WERI-Rb-1 (cell line): ENCODE results near the gene SF3B3.

Experiments
- DNase-seq: peaks from one replicate; pipeline ENCODE4 v3.0.0-alpha.2; 2020
- H3K27ac ChIP-seq: fragments of 250-450 bp; sonication (Bioruptor Pico); 2 replicates; pipeline ENCODE4 v1.5.1; 2020; ENCODE audit warnings: mild to moderate bottlenecking, moderate library complexity
- H3K27me3 ChIP-seq: fragments of 250-450 bp; sonication (Bioruptor Pico); 2 replicates; pipeline ENCODE4 v1.5.1; 2021; ENCODE audit warnings: mild to moderate bottlenecking, low read depth, moderate library complexity; ENCODE audit not compliant: insufficient read depth, severe bottlenecking
- H3K36me3 ChIP-seq: fragments of 250-450 bp; sonication (Bioruptor Pico); 2 replicates; pipeline ENCODE4 v1.5.1; 2020; ENCODE audit warnings: mild to moderate bottlenecking, moderate library complexity
- H3K4me3 ChIP-seq: 2 replicates; pipeline ENCODE4 v1.5.1; 2011; ENCODE audit warnings: low read depth, mild to moderate bottlenecking, control low read depth, low read length
- H3K9me3 ChIP-seq: fragments of 250-450 bp; sonication (Bioruptor Pico); 2 replicates; pipeline ENCODE4 v1.5.1; 2021; ENCODE audit warnings: mild to moderate bottlenecking, moderate library complexity; ENCODE audit not compliant: severe bottlenecking
- CTCF ChIP-seq: IDR thresholded peaks from 2 replicates; pipeline ENCODE4 v1.5.1; 2011; ENCODE audit warnings: low read depth, mild to moderate bottlenecking, control low read depth, inconsistent platforms, low read length

SF3B3 gene

GRCh38 chr16:70495425-70496182 lies 28.0 kb upstream of the SF3B3 start:
- Histone ChIP-seq H3K4me3 (no peak overlapping the region), H3K27ac (peak overlapping the region; percentile 86), H3K27me3 (no peaks in the 10 kb centered on the region), H3K9me3 (no peaks in the 10 kb centered on the region), H3K36me3 (peaks cover 52% of the 10 kb centered on the region)
- TF ChIP-seq CTCF, result no peak
- DNase-seq, result peak; percentile 77

- no peak for DNase-seq
- no peak for TF ChIP-seq CTCF
- H3K36me3 ChIP-seq, result peaks cover 55% of the 10 kb centered on the region
These were observed 27.1 kb upstream of the SF3B3 start for GRCh38 chr16:70496513-70496912.

DNA sequence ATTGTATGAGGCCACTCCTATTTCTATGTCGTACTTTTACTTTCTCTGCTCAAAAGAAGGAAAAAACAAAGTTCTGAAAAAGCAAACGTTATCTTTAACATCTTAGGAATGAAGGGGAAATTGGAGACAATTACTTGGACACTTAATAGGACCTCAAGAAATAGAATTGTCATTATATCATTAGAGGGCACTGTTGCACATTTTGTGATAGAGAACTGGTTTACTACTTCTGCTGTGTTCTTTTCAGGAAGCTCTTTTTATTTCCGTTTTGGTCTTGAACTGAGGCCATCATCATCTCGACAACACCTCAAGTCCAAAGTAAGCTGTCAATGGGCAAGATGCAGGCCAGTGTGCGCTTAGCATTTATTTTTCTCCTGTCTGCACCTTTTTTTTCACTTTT lies 14.9 kb upstream of the SF3B3 start:
- 0 out of 2 replicates have a peak, but pooled peaks have one; percentile 4 for TF ChIP-seq CTCF
- H3K36me3 ChIP-seq, result peaks cover 70% of the 10 kb centered on the region
- no peaks in the 10 kb centered on the region for H3K9me3 ChIP-seq
- DNase-seq, result no peak
- no peaks in the 10 kb centered on the region for H3K27me3 ChIP-seq
- no peak overlapping the region for H3K4me3 ChIP-seq
- H3K27ac ChIP-seq, result no peak overlapping the region

More at GRCh38 chr16:70496513-70496912, 27.1 kb upstream of the SF3B3 start:
- H3K9me3 ChIP-seq, result no peaks in the 10 kb centered on the region
- no peak overlapping the region for H3K4me3 ChIP-seq
- peak overlapping the region; percentile 86 for H3K27ac ChIP-seq
- H3K27me3 ChIP-seq, result no peaks in the 10 kb centered on the region

GRCh38 chr16:70510216-70510615 lies 13.4 kb upstream of the SF3B3 start:
- no peak for TF ChIP-seq CTCF
- Histone ChIP-seq H3K4me3 (no peak overlapping the region), H3K27ac (no peak overlapping the region), H3K9me3 (no peaks in the 10 kb centered on the region), H3K36me3 (peaks cover 74% of the 10 kb centered on the region), H3K27me3 (no peaks in the 10 kb centered on the region)
- no peak for DNase-seq

DNA sequence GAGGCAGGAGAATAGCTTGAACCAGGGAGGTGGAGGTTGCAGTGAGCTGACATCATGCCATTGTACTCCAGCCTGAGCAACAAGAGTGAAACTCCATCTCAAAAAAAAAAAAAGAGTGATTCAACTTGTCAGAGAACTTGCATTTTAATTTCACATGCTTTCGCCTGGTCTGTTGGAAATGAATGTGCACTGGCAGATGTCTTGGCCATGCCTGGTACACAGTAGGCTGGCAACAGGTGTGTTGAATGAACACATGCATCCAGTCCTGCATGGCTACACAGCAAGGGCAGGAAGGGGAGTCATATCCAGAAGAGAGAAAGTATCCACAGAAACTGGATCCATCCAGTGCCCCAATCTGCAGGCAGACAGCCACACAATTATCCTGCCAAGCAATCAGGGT lies 11.8 kb upstream of the SF3B3 start:
- Histone ChIP-seq H3K9me3 (no peaks in the 10 kb centered on the region), H3K36me3 (peaks cover 84% of the 10 kb centered on the region), H3K27me3 (no peaks in the 10 kb centered on the region), H3K27ac (no peak overlapping the region), H3K4me3 (no peak overlapping the region)
- no peak for TF ChIP-seq CTCF
- DNase-seq, result no peak

GRCh38 chr16:70512456-70512855 lies 11.2 kb upstream of the SF3B3 start:
- peaks cover 82% of the 10 kb centered on the region for H3K36me3 ChIP-seq
- no peaks in the 10 kb centered on the region for H3K9me3 ChIP-seq
- no peak overlapping the region for H3K27ac ChIP-seq
- no peaks in the 10 kb centered on the region for H3K27me3 ChIP-seq
- no peak for DNase-seq
- H3K4me3 ChIP-seq, result no peak overlapping the region
- TF ChIP-seq CTCF, result no peak
